Measurements from ENCODE around the gene MISP.

The MISP gene

GRCh38 chr19:757811-758668 lies 7.1 kb downstream of the MISP start:
- no peak for ATAC-seq
- TF ChIP-seq OSR1 (CRISPR knock-in tag; IDR thresholded peaks at IDR 0.05) (no peak), CSDC2 (CRISPR knock-in tag; IDR thresholded peaks at IDR 0.05) (no peak), SNAI2 (CRISPR knock-in tag; IDR thresholded peaks at IDR 0.05) (no peak), TCF4 (CRISPR knock-in tag; IDR thresholded peaks at IDR 0.05; ENCODE audit: borderline replicate concordance) (no peak), GLIS3 (CRISPR knock-in tag; IDR thresholded peaks at IDR 0.05) (no peak), ZC3H10 (CRISPR knock-in tag; IDR thresholded peaks at IDR 0.05) (no peak), POU6F1 (CRISPR knock-in tag; IDR thresholded peaks at IDR 0.05; ENCODE audit: borderline replicate concordance, low read depth) (no peak), PATZ1 (CRISPR knock-in tag; IDR thresholded peaks at IDR 0.05; ENCODE audit: borderline replicate concordance) (no peak)

GRCh38 chr19:763181-763580 lies 12.3 kb downstream of the MISP start:
- ATAC-seq, result no peak
- TF ChIP-seq BACH2 (CRISPR knock-in tag; IDR thresholded peaks at IDR 0.05; ENCODE audit: borderline replicate concordance), result no peak
- no peak for TF ChIP-seq TOX (CRISPR knock-in tag; IDR thresholded peaks at IDR 0.05; ENCODE audit: borderline replicate concordance)
- TF ChIP-seq POU6F1 (CRISPR knock-in tag; IDR thresholded peaks at IDR 0.05; ENCODE audit: borderline replicate concordance, low read depth), result no peak
- TF ChIP-seq CREB5 (CRISPR knock-in tag; IDR thresholded peaks at IDR 0.05; ENCODE audit: low read depth), result no peak
- TF ChIP-seq ZNF70 (CRISPR knock-in tag; IDR thresholded peaks at IDR 0.05), result peak; percentile 98

GRCh38 chr19:763869-764268 lies 13.0 kb downstream of the MISP start:
- ATAC-seq, result no peak
- no peak for TF ChIP-seq ISL1 (CRISPR knock-in tag; IDR thresholded peaks at IDR 0.05)
- no peak for TF ChIP-seq ZFP3 (CRISPR knock-in tag; IDR thresholded peaks at IDR 0.05)
- TF ChIP-seq BACH2 (CRISPR knock-in tag; IDR thresholded peaks at IDR 0.05; ENCODE audit: borderline replicate concordance), result no peak
- no peak for TF ChIP-seq PATZ1 (CRISPR knock-in tag; IDR thresholded peaks at IDR 0.05; ENCODE audit: borderline replicate concordance)
- TF ChIP-seq SNAI2 (CRISPR knock-in tag; IDR thresholded peaks at IDR 0.05), result no peak
- no peak for TF ChIP-seq CREB5 (CRISPR knock-in tag; IDR thresholded peaks at IDR 0.05; ENCODE audit: low read depth)
- TF ChIP-seq CSRNP3 (CRISPR knock-in tag; IDR thresholded peaks at IDR 0.05), result no peak
- no peak for TF ChIP-seq ZNF8 (CRISPR knock-in tag; IDR thresholded peaks at IDR 0.05)
- no peak for TF ChIP-seq POU6F1 (CRISPR knock-in tag; IDR thresholded peaks at IDR 0.05; ENCODE audit: borderline replicate concordance, low read depth)
- TF ChIP-seq ZC3H10 (CRISPR knock-in tag; IDR thresholded peaks at IDR 0.05), result no peak
- TF ChIP-seq PPARA (CRISPR knock-in tag; IDR thresholded peaks at IDR 0.05; ENCODE audit: borderline replicate concordance), result no peak
- TF ChIP-seq ESRRG (CRISPR knock-in tag; IDR thresholded peaks at IDR 0.05), result no peak
- no peak for TF ChIP-seq ZNF70 (CRISPR knock-in tag; IDR thresholded peaks at IDR 0.05)
- no peak for TF ChIP-seq CSDC2 (CRISPR knock-in tag; IDR thresholded peaks at IDR 0.05)
- TF ChIP-seq TCF4 (CRISPR knock-in tag; IDR thresholded peaks at IDR 0.05; ENCODE audit: borderline replicate concordance), result no peak
- TF ChIP-seq GLIS3 (CRISPR knock-in tag; IDR thresholded peaks at IDR 0.05), result no peak
- no peak for TF ChIP-seq ZNF565 (CRISPR knock-in tag; conservative IDR thresholded peaks at IDR 0.05; ENCODE audit: low read depth)
